ENCODE results near the gene KIF3A.

KIF3A gene

DNA sequence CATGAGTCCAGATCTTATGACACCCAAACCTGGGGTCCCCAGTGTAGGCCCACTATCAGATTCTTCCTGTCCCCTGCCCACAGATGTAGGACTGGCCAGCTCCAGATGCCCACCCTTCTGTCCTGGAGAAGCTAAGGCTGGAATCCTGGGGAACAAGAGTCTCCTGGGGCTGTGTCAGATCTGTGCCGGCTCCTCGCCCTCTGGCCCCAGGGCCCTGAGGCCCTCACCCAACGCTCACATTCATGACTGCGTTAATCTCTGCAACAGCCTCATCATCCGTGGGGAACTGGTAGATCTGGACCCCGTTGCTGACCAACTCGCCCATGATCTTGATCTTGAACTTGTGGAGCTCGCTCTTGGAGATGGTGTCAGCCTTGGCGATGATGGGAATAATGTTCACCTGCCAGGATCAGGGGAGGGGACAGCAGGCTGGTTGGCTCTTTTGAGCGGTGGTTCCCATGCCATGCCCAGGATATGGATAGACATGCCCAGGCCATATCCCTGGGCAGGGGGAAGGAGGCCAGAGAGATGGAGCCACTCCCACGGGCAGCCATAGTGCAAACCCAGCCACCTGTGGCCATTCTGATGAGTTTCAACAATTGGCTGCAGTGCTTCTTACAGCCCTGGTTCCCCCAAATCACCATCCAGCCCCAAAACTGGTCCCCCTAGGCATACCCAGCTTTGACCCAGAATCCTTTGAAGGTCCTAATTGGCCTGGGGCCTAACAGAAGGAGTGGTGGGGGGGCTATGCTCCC, 25.1 kb upstream of the KIF3A start:
- no peak for DNase-seq (ENCODE audit: low spot score)
- TF ChIP-seq, protein P1, sequence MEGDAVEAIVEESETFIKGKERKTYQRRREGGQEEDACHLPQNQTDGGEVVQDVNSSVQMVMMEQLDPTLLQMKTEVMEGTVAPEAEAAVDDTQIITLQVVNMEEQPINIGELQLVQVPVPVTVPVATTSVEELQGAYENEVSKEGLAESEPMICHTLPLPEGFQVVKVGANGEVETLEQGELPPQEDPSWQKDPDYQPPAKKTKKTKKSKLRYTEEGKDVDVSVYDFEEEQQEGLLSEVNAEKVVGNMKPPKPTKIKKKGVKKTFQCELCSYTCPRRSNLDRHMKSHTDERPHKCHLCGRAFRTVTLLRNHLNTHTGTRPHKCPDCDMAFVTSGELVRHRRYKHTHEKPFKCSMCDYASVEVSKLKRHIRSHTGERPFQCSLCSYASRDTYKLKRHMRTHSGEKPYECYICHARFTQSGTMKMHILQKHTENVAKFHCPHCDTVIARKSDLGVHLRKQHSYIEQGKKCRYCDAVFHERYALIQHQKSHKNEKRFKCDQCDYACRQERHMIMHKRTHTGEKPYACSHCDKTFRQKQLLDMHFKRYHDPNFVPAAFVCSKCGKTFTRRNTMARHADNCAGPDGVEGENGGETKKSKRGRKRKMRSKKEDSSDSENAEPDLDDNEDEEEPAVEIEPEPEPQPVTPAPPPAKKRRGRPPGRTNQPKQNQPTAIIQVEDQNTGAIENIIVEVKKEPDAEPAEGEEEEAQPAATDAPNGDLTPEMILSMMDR (IDR thresholded peaks at IDR 0.05; ENCODE audit: borderline replicate concordance, control extremely low read depth, extremely low read depth, insufficient read depth, missing control alignments) = no peak
- in situ Hi-C loops (cut with MboI; ENCODE audit: low sequenced_read_pairs, unreplicated experiment) = no loop called here

DNA sequence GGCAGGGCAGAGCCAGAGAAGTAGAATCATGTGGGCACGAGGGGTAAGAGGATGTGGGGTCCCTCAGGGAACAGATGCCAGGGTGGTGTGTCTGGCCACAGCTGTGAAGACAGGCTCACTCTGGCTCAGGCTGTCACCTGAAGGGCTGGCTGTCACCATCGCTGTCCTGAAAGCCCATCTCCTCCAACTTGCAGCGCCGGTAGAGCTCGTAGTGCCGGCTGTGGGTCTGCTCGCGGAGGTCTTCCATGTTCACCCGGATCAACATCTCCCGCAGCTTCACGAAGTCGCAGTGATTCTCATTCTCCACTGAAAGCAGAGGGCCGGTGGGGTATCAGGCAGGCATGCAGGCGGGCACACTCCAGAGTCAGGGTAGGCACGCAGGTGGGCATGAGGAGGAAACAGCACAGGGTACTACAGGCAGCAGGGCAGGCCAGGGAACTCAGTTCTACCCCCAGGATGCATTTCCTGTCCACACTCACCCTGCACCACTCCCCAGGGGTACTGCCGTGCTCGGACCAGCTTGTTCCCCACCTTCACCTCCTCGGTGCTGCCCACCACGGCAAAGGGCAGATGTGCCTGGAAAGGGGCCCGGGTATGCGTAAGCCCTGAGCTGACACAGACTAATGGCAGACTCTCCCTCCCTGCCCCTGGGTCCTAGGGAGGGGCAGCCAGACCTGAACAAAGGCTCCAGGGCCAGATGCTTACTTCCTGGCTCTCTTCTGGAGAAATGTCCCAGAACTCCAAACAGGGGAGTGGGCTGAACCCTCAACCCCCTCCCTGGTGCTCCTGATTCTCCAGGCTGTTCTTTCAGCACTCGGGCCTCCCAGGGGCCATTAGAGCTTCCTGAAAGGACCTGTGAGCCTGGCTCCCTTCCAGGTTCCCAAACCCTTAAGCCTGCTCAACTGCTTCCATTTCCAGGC, 24.2 kb upstream of the KIF3A start:
- TF ChIP-seq, protein P1 (IDR thresholded peaks at IDR 0.05; ENCODE audit: borderline replicate concordance, control extremely low read depth, extremely low read depth, insufficient read depth, missing control alignments) = no peak
- DNase-seq (ENCODE audit: low spot score) = no peak
- in situ Hi-C loops (cut with MboI; ENCODE audit: low sequenced_read_pairs, unreplicated experiment) = no loop called here

DNA sequence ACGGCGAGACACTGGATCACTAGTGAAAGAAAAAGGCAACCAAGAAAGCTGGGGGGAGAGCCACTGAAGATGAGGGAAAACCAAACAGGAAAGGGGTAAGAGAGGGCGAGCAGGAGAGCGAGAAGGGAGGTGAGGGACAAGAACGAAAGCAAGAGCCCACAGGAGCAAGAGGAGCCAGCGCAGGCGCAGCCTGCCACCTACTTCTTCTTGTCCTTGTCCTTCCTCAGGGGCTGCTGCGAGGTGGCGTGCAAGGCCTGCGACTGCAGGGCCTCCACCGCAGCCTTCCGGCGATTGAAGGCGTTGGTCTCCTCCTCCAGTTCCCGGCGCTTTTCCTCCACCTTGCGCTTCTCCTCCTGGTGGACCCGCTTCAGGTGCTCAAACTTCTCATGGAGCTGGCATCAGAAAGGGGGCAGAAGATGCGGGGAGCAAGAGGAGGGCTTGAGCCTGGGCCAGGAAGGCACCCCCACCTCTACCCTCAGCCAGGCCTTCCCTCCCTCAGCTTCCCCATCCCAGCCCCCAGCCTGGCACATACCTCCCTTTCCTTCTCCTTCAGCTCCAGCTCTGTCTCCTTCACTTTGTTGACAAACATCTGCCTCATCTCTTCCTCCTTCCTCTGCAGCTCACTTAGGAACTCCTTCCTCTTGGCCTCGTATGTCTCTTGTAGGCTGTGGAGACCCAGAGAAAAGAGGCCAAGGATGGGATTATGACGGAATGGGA, 23.4 kb upstream of the KIF3A start:
- in situ Hi-C loops (cut with MboI; ENCODE audit: low sequenced_read_pairs, unreplicated experiment) = no loop called here
- DNase-seq (ENCODE audit: low spot score) = no peak
- TF ChIP-seq, protein P1 (IDR thresholded peaks at IDR 0.05; ENCODE audit: borderline replicate concordance, control extremely low read depth, extremely low read depth, insufficient read depth, missing control alignments) = no peak

DNA sequence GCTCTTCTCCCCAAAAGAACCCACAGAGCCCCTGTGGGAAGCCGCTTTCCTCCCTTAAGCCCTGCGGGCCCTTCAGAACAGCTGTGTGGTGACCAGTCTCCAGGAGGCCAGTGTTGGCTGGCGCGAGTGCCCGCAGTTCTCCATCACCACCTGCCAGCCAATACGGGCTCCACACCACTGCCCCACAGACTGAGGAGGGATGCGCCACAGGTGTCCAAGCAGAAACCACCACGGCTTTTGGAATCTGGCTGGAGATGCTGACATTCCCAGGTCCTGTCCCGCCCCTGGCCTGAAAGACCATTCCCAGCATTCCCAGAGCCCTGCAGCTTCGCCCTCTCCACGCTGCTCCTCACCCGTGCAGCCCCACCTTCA, 22.7 kb upstream of the KIF3A start:
- TF ChIP-seq, protein P1 (IDR thresholded peaks at IDR 0.05; ENCODE audit: borderline replicate concordance, control extremely low read depth, extremely low read depth, insufficient read depth, missing control alignments) = no peak
- in situ Hi-C loops (cut with MboI; ENCODE audit: low sequenced_read_pairs, unreplicated experiment) = no loop called here
- no peak for DNase-seq (ENCODE audit: low spot score)

DNA sequence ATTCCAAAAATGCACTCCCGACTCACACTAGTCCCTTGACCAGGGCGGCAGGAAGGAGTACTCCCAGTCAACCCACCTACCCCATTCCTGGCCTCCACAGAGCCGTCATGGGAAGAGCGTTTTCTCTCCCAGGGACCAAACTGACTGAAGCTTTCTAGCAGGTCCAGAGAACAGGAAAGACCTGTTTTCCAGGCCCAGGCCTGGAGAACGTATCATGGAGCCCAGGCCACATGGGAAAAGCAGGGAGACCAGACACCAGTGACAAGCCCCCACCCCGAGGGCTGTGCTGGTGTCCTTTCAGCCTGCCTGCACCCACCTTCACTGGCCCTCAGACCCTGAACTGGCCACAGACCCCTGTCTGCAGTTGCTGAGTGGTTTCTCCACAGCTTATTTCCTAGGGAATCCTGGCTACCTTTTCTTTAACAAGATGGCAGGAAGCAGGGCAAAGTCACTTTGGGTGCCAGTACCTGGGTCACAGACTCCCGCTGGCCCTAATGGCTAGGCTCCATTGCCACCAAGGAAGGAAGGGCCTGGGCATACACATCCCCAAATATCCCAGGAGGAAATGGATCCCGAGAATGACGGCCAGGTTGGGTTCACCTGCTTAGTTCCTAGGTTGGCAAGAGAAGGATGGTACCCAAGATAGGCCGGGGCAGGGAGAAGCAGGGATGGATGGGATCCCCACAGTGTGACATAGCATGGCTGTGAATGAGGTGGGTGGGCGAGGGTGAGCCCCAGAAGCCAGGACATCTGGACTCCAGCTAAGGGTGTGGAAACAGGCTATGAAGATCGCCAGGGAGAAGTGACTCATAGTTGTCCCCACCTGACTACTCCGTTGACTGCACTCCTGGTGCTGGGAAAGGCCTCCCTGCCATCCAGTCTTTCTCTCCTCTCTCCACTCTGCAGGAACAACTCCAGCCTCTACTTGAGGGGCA, 22.0 kb upstream of the KIF3A start:
- in situ Hi-C loops (cut with MboI; ENCODE audit: low sequenced_read_pairs, unreplicated experiment) = no loop called here

More for the DNA sequence above, 22.0 kb upstream of the KIF3A start:
- TF ChIP-seq, protein P1 (IDR thresholded peaks at IDR 0.05; ENCODE audit: borderline replicate concordance, control extremely low read depth, extremely low read depth, insufficient read depth, missing control alignments) = no peak
- DNase-seq (ENCODE audit: low spot score) = no peak

Measured in GM13976 (cell line).